Suprapubic skin (tissue), 4 donors: ENCODE results near the gene ADAMTS3.

Source experiments
- CTCF ChIP-seq, 2 donors: fragments of 200-600 bp in 1 of 2; fragments of 450-650 bp in 1 of 2; sonication (generic) in 1 of 2; IDR thresholded peaks; one replicate each; pipeline ENCODE4 v1.5.1; 2016 to 2019; ENCODE audit warnings: antibody characterized with exemption in 2 of 2, mild to moderate bottlenecking in 1 of 2, moderate library complexity in 1 of 2
- POLR2A ChIP-seq, 2 donors: fragments of 450-650 bp; IDR thresholded peaks; one replicate each; pipeline ENCODE4 v1.6.1; 2017; ENCODE audit warnings: antibody characterized with exemption in 2 of 2, mild to moderate bottlenecking in 2 of 2, moderate library complexity in 2 of 2
- POLR2AphosphoS5 ChIP-seq, 3 donors: sonication (generic); formaldehyde crosslinking; IDR thresholded peaks; one replicate each; pipeline ENCODE4 v1.6.1; 2017; ENCODE audit warnings: antibody characterized with exemption in 3 of 3

- TF ChIP-seq CTCF (IDR thresholded peaks at IDR 0.05) (no peak), POLR2A (IDR thresholded peaks at IDR 0.05) (no peak), POLR2AphosphoS5 (IDR thresholded peaks at IDR 0.05) (no peak)
Observed at GRCh38 chr4:72360075-72360474, 208.9 kb downstream of the ADAMTS3 start.
